ENCODE measurements around the gene GGCX. TPM values are rescaled to one million over a fixed set of nuclear protein-coding genes. Genes with fewer than 3 reads are reported as not detected.

GGCX gene
- total and polyA plus RNA-seq, 2 of the 13 experiments (the other 11 are each of a cell fraction or from before 2014, with no cell fraction given), result 72.5 to 103 TPM

DNA sequence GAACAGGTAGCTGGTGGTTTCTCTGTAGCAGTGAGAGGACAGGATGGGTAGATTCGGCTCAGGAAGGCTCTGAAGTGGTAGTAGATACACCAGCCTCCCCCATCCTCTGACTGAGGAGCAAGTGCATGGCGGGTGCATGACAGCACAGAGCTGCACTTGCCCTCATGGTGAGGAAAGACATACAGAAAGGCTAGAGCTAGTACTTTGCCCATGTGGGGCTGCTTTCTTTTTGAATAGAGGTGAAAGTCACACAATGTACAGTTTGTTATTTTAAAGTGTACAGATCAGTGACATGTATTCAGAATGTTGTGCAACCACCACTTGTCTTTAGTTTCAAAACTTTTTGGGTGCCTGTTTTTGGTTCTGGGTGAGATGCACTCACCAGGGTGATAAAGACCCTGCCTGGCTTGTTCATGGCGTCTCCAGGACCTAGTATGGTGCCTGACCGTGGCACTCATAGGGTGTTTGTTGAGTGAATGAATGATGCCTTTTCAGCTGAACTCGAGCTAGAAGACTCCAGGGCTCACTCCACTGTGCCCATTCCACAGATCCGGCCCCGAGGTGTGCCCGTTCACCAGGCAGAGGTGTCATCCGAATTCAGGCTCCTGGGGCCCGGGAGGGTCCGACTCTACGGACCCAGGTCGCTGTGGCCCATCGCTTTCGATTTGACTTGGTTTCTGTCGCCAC lies 22.5 kb upstream of the GGCX start (continued):
- TF ChIP-seq, protein P1, sequence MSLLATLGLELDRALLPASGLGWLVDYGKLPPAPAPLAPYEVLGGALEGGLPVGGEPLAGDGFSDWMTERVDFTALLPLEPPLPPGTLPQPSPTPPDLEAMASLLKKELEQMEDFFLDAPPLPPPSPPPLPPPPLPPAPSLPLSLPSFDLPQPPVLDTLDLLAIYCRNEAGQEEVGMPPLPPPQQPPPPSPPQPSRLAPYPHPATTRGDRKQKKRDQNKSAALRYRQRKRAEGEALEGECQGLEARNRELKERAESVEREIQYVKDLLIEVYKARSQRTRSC (CRISPR knock-in tag; IDR thresholded peaks at IDR 0.05; ENCODE audit: low read depth), result no peak
- TF ChIP-seq ZKSCAN5 (CRISPR knock-in tag; IDR thresholded peaks at IDR 0.05) (no peak), SNAPC2 (CRISPR knock-in tag; IDR thresholded peaks at IDR 0.05) (no peak), HDAC2 (CRISPR knock-in tag; IDR thresholded peaks at IDR 0.05) (no peak; the same call in 1 of the 2 replicates), ZNF773 (CRISPR knock-in tag; IDR thresholded peaks at IDR 0.05; ENCODE audit: borderline replicate concordance) (no peak), NCOA2 (CRISPR knock-in tag; IDR thresholded peaks at IDR 0.05) (no peak), ZFP1 (CRISPR knock-in tag; IDR thresholded peaks at IDR 0.05) (no peak), ZNF296 (CRISPR knock-in tag; conservative IDR thresholded peaks at IDR 0.05) (no peak), ZNF83 (CRISPR knock-in tag; IDR thresholded peaks at IDR 0.05; ENCODE audit: borderline replicate concordance) (no peak), ZSCAN9 (CRISPR knock-in tag; IDR thresholded peaks at IDR 0.05; ENCODE audit: borderline replicate concordance) (peak; percentile 15; the same call in 1 of the 2 replicates), ZNF33B (CRISPR knock-in tag; IDR thresholded peaks at IDR 0.05) (peak; percentile 43; the same call in 1 of the 2 replicates), ZNF564 (CRISPR knock-in tag; IDR thresholded peaks at IDR 0.05) (no peak), ZBTB8A (CRISPR knock-in tag; IDR thresholded peaks at IDR 0.05; ENCODE audit: borderline replicate concordance, low read depth) (0 out of 2 replicates have a peak, but pooled peaks have one; percentile 24), SP1 (IDR thresholded peaks at IDR 0.05) (no peak), SP1 (CRISPR knock-in tag; IDR thresholded peaks at IDR 0.05) (no peak), ZNF12 (CRISPR knock-in tag; IDR thresholded peaks at IDR 0.05) (peak; percentile 53; the same call in 1 of the 2 replicates), JUND (CRISPR knock-in tag; IDR thresholded peaks at IDR 0.05) (no peak), RFXANK (CRISPR knock-in tag; IDR thresholded peaks at IDR 0.05) (no peak), ZNF44 (CRISPR knock-in tag; IDR thresholded peaks at IDR 0.05) (peak; percentile 47; the same call in 1 of the 2 replicates), ZNF724P (CRISPR knock-in tag; IDR thresholded peaks at IDR 0.05; ENCODE audit: borderline replicate concordance) (no peak), KLF11 (CRISPR knock-in tag; IDR thresholded peaks at IDR 0.05) (no peak)
- TF ChIP-seq, protein P2, sequence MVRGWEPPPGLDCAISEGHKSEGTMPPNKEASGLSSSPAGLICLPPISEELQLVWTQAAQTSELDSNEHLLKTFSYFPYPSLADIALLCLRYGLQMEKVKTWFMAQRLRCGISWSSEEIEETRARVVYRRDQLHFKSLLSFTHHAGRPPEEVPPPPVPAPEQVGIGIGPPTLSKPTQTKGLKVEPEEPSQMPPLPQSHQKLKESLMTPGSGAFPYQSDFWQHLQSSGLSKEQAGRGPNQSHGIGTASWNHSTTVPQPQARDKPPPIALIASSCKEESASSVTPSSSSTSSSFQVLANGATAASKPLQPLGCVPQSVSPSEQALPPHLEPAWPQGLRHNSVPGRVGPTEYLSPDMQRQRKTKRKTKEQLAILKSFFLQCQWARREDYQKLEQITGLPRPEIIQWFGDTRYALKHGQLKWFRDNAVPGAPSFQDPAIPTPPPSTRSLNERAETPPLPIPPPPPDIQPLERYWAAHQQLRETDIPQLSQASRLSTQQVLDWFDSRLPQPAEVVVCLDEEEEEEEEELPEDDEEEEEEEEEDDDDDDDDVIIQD (CRISPR knock-in tag; IDR thresholded peaks at IDR 0.05; ENCODE audit: low read depth), result no peak
- TF ChIP-seq, protein P3, sequence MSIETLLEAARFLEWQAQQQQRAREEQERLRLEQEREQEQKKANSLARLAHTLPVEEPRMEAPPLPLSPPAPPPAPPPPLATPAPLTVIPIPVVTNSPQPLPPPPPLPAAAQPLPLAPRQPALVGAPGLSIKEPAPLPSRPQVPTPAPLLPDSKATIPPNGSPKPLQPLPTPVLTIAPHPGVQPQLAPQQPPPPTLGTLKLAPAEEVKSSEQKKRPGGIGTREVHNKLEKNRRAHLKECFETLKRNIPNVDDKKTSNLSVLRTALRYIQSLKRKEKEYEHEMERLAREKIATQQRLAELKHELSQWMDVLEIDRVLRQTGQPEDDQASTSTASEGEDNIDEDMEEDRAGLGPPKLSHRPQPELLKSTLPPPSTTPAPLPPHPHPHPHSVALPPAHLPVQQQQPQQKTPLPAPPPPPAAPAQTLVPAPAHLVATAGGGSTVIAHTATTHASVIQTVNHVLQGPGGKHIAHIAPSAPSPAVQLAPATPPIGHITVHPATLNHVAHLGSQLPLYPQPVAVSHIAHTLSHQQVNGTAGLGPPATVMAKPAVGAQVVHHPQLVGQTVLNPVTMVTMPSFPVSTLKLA (IDR thresholded peaks at IDR 0.05), result no peak
- TF ChIP-seq, protein P4, sequence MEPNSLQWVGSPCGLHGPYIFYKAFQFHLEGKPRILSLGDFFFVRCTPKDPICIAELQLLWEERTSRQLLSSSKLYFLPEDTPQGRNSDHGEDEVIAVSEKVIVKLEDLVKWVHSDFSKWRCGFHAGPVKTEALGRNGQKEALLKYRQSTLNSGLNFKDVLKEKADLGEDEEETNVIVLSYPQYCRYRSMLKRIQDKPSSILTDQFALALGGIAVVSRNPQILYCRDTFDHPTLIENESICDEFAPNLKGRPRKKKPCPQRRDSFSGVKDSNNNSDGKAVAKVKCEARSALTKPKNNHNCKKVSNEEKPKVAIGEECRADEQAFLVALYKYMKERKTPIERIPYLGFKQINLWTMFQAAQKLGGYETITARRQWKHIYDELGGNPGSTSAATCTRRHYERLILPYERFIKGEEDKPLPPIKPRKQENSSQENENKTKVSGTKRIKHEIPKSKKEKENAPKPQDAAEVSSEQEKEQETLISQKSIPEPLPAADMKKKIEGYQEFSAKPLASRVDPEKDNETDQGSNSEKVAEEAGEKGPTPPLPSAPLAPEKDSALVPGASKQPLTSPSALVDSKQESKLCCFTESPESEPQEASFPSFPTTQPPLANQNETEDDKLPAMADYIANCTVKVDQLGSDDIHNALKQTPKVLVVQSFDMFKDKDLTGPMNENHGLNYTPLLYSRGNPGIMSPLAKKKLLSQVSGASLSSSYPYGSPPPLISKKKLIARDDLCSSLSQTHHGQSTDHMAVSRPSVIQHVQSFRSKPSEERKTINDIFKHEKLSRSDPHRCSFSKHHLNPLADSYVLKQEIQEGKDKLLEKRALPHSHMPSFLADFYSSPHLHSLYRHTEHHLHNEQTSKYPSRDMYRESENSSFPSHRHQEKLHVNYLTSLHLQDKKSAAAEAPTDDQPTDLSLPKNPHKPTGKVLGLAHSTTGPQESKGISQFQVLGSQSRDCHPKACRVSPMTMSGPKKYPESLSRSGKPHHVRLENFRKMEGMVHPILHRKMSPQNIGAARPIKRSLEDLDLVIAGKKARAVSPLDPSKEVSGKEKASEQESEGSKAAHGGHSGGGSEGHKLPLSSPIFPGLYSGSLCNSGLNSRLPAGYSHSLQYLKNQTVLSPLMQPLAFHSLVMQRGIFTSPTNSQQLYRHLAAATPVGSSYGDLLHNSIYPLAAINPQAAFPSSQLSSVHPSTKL (CRISPR knock-in tag; IDR thresholded peaks at IDR 0.05), result peak; percentile 22; the same call in 1 of the 2 replicates

All from HepG2 (cell line).